SK-N-SH treated with all-trans-retinoic acid at 6 μM for 48 hours (cell line): Measurements from ENCODE around the gene IGLL1.

Experiments used
- ARNTL ChIP-seq: fragments of 450-650 bp; formaldehyde crosslinking; IDR thresholded peaks from 2 replicates; pipeline ENCODE4 v1.5.0; 2020; ENCODE audit warnings: low read depth, mild to moderate bottlenecking, moderate library complexity, borderline replicate concordance
- ISL1 ChIP-seq: fragments of 250-450 bp; sonication (Bioruptor Pico); IDR thresholded peaks from 2 replicates; pipeline ENCODE4 v2.1.2; 2022; ENCODE audit warnings: mild to moderate bottlenecking, moderate library complexity
- SNAI2 ChIP-seq: fragments of 250-450 bp; sonication (Bioruptor Pico); IDR thresholded peaks from 2 replicates; pipeline ENCODE4 v1.5.0; 2020; ENCODE audit warnings: mild to moderate bottlenecking, moderate library complexity
- ZC3H10 ChIP-seq: fragments of 250-450 bp; sonication (Bioruptor Pico); IDR thresholded peaks from 2 replicates; pipeline ENCODE4 v1.5.1; 2021; ENCODE audit warnings: mild to moderate bottlenecking, moderate library complexity
- ZFP3 ChIP-seq: fragments of 250-450 bp; sonication (Bioruptor Pico); IDR thresholded peaks from 2 replicates; pipeline ENCODE4 v1.5.0; 2020; ENCODE audit warnings: mild to moderate bottlenecking, moderate library complexity
- ZFP30 ChIP-seq: fragments of 450-650 bp; formaldehyde crosslinking; IDR thresholded peaks from 2 replicates; pipeline ENCODE4 v1.5.0; 2022; ENCODE audit warnings: mild to moderate bottlenecking, moderate library complexity
- ZNF565 ChIP-seq: fragments of 450-650 bp; formaldehyde crosslinking; conservative IDR thresholded peaks from 2 replicates; pipeline ENCODE4 v1.5.0; 2020; ENCODE audit warnings: low read depth, mild to moderate bottlenecking, moderate library complexity
- TF ChIP-seq, protein P1 (sequence below): fragments of 250-450 bp; sonication (Bioruptor Pico); IDR thresholded peaks from 2 replicates; pipeline ENCODE4 v1.5.1; 2021; ENCODE audit warnings: mild to moderate bottlenecking, moderate library complexity
- TF ChIP-seq, protein P2 (sequence below): fragments of 250-450 bp; sonication (Bioruptor Pico); IDR thresholded peaks from 2 replicates; pipeline ENCODE4 v1.8.0; 2021; ENCODE audit warnings: low read depth, mild to moderate bottlenecking, moderate library complexity, borderline replicate concordance
- TF ChIP-seq, protein P3 (sequence below): fragments of 250-450 bp; sonication (Bioruptor Pico); IDR thresholded peaks from 2 replicates; pipeline ENCODE4 v1.8.0; 2020; ENCODE audit warnings: mild to moderate bottlenecking, moderate library complexity, borderline replicate concordance
- TF ChIP-seq, protein P4 (sequence below): fragments of 250-450 bp; sonication (Bioruptor Pico); IDR thresholded peaks from 2 replicates; pipeline ENCODE4 v1.5.1; 2020; ENCODE audit warnings: low read depth, mild to moderate bottlenecking, moderate library complexity

DNA sequence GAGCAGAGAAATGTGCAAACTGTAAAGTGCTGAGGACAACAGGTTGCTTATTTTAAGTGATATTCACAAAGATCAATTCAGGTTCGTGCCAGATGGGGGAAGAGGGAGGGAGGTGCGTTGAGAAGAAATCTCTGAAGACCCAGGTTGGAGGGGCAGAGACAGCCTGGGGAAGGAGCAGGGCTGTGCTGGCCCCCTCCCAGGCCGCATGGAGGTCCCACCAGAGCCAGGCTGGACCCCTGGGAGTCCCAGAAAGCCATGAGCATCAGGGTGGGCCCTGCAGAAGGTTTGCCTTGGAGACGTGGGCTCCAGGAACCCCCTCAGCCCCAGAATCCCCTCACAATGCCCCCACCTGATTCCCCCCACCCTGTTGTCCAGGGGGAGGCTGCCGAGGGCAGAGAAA, 47.4 kb downstream of the IGLL1 start:
- TF ChIP-seq, protein P1, sequence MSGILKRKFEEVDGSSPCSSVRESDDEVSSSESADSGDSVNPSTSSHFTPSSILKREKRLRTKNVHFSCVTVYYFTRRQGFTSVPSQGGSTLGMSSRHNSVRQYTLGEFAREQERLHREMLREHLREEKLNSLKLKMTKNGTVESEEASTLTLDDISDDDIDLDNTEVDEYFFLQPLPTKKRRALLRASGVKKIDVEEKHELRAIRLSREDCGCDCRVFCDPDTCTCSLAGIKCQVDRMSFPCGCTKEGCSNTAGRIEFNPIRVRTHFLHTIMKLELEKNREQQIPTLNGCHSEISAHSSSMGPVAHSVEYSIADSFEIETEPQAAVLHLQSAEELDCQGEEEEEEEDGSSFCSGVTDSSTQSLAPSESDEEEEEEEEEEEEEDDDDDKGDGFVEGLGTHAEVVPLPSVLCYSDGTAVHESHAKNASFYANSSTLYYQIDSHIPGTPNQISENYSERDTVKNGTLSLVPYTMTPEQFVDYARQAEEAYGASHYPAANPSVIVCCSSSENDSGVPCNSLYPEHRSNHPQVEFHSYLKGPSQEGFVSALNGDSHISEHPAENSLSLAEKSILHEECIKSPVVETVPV (CRISPR knock-in tag) = no peak
- TF ChIP-seq, protein P2, sequence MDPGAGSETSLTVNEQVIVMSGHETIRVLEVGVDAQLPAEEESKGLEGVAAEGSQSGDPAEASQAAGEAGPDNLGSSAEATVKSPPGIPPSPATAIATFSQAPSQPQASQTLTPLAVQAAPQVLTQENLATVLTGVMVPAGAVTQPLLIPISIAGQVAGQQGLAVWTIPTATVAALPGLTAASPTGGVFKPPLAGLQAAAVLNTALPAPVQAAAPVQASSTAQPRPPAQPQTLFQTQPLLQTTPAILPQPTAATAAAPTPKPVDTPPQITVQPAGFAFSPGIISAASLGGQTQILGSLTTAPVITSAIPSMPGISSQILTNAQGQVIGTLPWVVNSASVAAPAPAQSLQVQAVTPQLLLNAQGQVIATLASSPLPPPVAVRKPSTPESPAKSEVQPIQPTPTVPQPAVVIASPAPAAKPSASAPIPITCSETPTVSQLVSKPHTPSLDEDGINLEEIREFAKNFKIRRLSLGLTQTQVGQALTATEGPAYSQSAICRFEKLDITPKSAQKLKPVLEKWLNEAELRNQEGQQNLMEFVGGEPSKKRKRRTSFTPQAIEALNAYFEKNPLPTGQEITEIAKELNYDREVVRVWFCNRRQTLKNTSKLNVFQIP (CRISPR knock-in tag) = no peak
- no peak for TF ChIP-seq ARNTL (CRISPR knock-in tag)
- TF ChIP-seq ISL1 (CRISPR knock-in tag) = no peak
- TF ChIP-seq SNAI2 (CRISPR knock-in tag) = no peak
- no peak for TF ChIP-seq ZNF565 (CRISPR knock-in tag)
- TF ChIP-seq, protein P3, sequence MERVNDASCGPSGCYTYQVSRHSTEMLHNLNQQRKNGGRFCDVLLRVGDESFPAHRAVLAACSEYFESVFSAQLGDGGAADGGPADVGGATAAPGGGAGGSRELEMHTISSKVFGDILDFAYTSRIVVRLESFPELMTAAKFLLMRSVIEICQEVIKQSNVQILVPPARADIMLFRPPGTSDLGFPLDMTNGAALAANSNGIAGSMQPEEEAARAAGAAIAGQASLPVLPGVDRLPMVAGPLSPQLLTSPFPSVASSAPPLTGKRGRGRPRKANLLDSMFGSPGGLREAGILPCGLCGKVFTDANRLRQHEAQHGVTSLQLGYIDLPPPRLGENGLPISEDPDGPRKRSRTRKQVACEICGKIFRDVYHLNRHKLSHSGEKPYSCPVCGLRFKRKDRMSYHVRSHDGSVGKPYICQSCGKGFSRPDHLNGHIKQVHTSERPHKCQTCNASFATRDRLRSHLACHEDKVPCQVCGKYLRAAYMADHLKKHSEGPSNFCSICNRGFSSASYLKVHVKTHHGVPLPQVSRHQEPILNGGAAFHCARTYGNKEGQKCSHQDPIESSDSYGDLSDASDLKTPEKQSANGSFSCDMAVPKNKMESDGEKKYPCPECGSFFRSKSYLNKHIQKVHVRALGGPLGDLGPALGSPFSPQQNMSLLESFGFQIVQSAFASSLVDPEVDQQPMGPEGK (CRISPR knock-in tag) = no peak
- TF ChIP-seq, protein P4, sequence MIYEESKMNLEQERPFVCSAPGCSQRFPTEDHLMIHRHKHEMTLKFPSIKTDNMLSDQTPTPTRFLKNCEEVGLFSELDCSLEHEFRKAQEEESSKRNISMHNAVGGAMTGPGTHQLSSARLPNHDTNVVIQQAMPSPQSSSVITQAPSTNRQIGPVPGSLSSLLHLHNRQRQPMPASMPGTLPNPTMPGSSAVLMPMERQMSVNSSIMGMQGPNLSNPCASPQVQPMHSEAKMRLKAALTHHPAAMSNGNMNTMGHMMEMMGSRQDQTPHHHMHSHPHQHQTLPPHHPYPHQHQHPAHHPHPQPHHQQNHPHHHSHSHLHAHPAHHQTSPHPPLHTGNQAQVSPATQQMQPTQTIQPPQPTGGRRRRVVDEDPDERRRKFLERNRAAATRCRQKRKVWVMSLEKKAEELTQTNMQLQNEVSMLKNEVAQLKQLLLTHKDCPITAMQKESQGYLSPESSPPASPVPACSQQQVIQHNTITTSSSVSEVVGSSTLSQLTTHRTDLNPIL (CRISPR knock-in tag) = no peak
- no peak for TF ChIP-seq ZFP3 (CRISPR knock-in tag)
- TF ChIP-seq ZFP30 = no peak
- no peak for TF ChIP-seq ZC3H10 (CRISPR knock-in tag)
